T-helper 1 cell treated with Interleukin-12 subunit alpha and Interleukin-12 subunit beta and Interleukin-4 antibody, amounts not matched to agents 30 ng/mL and 1 ng/mL, for 36 hours (primary cell): ENCODE measurements around the gene BDKRB2. TPM values are rescaled to one million over a fixed set of nuclear protein-coding genes. Genes with fewer than 3 reads are reported as not detected.
"Not testable (repeated sequence)": the region's sequence is repeated elsewhere in the genome, so short reads cannot be mapped to it uniquely, and the experiment has no call there.

ENCODE experiments used
- intact Hi-C: fragments of 100-400 bp; cut with micrococcal nuclease; formaldehyde crosslinking; loops from one replicate; pipeline ENCODE4 v1.15.1; 2024
- total RNA-seq: library from RNA; stranded (reverse); gene quantifications from 2 replicates; pipeline ENCODE4 v1.2.3, GENCODE V29; 2022

BDKRB2 gene
- total RNA-seq, 1 donor from 2014 or later = not detected

DNA sequence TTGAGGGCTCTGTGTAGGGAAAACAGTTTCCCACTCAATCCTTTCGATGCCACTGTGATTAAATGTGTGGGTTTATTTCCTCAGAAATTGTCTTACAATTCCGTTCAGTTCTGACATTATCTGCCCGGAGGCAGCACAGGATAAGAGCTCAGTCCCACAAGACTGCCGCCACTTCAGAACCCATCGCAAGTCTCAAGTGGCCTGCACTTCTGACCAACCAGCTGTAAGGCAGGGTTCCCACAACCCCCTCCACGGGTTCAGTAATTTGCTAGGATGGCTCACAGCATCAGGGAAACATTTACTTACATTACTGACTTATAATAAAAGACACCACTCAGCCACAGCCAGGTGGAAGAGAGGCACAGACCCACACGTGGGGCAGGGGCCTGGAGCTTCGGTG lies 17.2 kb downstream of the BDKRB2 start:
- intact Hi-C loops = no loop called here

DNA sequence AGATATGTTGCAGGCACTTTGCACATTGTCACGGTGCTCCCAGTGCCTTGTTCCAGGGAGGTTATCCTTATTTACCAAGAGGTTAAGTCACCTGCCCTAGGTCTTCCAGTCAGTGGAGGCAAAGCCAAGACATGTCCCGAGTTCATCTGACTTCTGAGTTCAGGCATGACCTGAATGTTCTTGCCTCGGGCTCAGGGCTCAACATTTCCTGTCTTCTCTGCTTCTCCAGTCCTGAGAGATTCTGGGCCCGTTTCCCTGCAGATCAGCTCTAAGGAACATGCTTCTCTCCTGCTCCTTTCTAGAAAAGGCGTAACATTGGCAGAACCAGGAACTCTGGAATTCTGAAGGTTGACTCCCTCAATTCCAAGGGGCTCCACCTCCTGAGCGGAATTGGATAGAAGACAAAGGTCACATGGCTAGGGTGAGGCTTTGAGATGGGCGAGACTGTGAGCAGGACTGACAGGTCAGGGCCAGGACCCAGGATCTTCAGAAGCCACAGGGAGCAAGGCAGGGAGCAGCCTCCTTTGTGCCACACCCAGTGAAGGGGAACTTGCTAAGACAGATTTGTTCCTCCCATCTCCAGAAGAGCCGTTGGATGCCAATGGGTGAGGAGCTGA lies 19.9 kb downstream of the BDKRB2 start:
- intact Hi-C loops = no loop called here

- intact Hi-C loops = no loop called here
These were observed 20.6 kb downstream of the BDKRB2 start for GRCh38 chr14:96225213-96225612.

DNA sequence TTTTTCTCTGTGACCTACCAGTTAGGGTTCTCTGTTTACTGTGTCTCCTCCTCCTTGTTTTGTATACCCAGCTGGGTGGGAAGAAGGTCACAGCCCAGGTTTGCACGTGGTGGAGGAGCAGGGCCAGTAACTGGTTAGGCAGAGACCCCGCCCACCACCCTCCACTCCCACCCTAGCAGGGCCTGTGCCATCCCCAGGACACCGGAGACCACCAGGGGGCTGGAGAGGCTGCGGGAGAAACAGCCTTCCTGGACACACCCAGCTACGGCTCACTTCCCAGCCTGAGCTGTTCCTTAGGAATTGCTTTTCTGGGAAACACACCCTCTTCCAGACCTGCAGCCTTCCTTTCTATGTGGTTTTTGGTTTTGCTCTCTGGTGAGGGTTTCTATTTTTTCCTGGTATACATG lies 21.1 kb downstream of the BDKRB2 start:
- intact Hi-C loops = no loop called here

DNA sequence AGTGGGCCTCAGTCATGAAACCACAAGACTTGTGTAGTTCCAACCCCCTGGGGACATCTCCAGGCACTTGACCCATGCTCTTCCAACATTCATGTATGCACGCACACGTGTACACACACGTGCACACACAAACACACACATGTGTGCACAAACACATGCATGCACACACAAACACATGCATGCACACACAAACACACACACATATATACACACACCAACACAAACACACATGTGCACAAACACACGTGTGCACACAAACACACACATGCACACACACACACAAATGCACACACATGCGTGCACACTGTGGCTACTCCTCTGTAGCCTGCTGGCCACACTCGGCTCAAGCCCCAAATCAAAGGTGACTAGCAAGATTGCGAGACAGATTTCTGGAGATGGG lies 22.8 kb downstream of the BDKRB2 start:
- intact Hi-C loops = no loop called here

GRCh38 chr14:96229315-96229714 lies 24.7 kb downstream of the BDKRB2 start:
- intact Hi-C loops = no loop called here

- intact Hi-C loops = no loop called here
These were observed 26.4 kb downstream of the BDKRB2 start for GRCh38 chr14:96231056-96231455.

DNA sequence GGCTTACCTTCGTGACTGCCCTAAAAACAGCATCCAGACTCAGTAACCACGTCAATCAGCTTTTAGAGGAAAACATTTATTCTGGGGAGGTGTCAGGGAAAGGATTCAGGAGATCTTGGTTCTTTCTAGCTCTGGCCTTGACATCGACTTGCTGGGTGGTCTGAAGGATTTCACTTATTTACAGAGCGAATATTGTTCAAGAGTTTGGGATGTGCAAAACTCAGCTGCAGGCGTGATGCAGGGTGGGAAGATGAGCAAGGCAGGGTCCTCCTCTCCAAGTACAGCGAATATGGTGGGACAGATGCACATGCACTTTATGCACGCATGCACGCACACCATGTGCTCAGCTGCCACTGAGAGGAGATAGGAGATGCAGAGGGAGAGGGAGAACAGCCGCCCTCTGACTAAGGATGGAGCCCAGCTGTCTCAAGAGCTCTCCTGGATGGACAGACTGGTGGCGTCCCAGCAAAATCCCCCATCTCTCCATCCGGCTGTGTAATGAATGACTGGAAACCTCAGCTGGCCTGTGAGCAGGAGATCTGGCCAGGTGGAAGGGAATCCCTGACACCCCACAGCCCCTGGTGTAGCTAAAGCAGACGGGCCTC lies 27.0 kb downstream of the BDKRB2 start:
- intact Hi-C loops = no loop called here

DNA sequence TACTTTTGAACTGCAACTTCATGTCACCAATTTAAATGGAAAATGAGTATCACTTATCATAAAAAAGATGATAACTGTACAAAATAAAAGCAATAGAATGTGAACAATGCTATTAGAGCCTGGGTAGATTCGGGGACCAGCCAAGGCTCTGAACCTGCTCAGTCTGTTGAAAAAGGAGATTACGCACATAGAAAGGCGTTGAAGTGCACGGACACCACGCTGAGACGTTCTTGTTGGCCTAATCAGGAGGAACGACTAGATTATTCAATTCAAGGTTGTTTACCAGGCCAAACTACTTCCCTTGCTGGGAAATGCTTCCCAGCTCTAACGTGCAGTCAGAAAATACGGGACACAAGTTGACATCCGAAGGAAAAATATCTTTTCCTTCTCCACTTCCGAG lies 27.9 kb downstream of the BDKRB2 start:
- intact Hi-C loops = no loop called here

- intact Hi-C loops = no loop called here
These were observed 29.0 kb downstream of the BDKRB2 start for GRCh38 chr14:96233661-96234060.

DNA sequence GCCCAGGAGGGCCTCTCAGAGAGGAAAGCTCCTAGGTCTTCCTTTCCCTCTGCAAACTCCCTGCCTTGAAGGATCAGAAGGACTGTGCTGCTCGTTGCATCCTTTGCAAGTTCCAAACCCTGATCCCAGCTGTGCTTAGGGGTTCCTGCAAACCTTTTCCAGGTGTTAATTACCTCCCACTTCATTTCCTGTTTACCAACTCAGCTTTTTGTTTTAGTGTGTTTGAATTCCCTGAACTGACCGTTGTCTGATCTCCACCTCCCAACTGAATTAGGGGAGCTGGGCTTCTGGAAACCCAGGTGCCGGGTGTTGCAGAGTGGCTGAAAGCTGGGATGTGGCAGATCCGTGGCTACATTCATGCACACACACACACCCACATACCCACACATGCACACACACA lies 30.8 kb downstream of the BDKRB2 start:
- intact Hi-C loops = no loop called here

DNA sequence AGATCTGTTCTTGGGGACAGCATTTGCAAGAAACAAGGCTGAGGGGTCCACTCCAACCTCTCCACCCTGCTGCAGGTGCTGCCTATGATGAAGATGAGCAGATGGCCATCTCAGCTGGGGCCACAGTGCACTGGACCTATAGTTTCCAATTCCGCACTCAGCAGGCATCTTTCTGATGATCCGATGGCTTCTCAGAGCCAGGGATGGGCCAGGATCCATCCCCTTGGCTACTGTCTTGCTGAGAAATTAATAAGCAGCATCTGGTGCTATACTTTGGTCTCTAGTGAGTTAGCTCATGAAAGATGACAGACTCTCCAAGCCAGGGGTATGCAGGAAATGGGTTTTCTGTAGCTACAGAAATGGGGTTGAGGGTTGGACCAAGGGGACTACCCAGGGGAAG lies 33.0 kb downstream of the BDKRB2 start:
- intact Hi-C loops = loop anchor here (1.0 kb wide), 1 partner anchor 32 kb away; no protein-coding TSS in a partner anchor

DNA sequence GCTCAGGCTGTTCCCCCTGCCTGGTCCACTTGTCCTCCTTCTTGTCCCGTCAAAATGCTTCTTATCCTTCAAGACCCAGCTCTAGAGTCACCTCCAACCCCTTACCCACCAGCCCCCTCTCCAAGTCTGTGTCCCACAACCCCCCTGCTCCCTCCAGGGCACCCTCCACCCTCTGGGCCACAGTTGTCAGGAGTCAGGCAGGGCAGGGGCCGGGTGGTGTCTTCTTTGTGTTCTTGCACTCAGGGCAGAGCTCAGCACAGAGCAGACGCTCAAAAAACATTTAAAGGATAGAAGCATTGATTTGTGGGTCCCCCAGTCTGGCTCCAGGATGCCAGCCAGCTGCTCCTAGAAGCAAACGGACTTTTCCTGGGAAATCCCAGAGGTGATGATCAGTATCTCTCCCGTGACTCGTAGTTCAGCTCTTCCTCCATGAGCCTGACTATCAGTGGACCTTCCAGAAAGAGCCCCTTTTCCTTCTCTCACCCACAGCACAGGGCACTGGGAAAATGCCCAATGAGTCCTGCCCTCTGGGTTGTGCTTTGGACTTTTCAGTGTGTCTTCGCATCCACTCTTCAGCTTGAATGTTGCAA lies 34.1 kb downstream of the BDKRB2 start:
- intact Hi-C loops = no loop called here

DNA sequence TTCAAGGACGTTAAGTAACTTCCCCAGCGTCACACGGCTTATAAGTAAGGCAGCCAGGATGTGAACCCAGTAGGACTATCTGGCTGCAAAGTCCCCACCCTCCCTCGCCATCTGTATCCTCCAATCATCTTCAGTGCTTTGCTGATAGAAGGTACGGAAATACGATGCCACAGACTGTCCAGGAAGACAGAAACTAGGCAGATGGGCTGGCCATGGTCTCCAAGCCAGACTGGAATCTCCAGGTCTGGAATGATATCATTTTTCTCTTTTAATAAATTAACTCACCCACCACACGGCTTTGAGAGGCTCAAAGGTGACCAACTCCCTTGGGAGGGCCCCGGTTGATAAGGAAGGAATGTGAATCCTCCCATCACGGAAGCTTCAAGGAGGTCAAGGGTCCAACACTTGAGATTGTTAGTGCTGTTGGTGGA lies 35.1 kb downstream of the BDKRB2 start:
- intact Hi-C loops = no loop called here

- intact Hi-C loops = no loop called here
These were observed 36.0 kb downstream of the BDKRB2 start for GRCh38 chr14:96240641-96241040.

- intact Hi-C loops = no loop called here
These were observed 37.5 kb downstream of the BDKRB2 start for GRCh38 chr14:96242126-96242525.

GRCh38 chr14:96243785-96244184 lies 39.1 kb downstream of the BDKRB2 start:
- intact Hi-C loops = no loop called here

GRCh38 chr14:96245074-96245473 lies 40.4 kb downstream of the BDKRB2 start:
- intact Hi-C loops = not testable (repeated sequence)

- intact Hi-C loops = no loop called here
These were observed 41.3 kb downstream of the BDKRB2 start for GRCh38 chr14:96245710-96246538.

GRCh38 chr14:96246539-96246847 lies 41.9 kb downstream of the BDKRB2 start:
- intact Hi-C loops = no loop called here

- intact Hi-C loops = no loop called here
These were observed 42.4 kb downstream of the BDKRB2 start for GRCh38 chr14:96247031-96247430.

GRCh38 chr14:96249029-96249428 lies 44.4 kb downstream of the BDKRB2 start:
- intact Hi-C loops = no loop called here
